ENCODE results near the gene PXYLP1. TPM values are rescaled to one million over a fixed set of nuclear protein-coding genes. Genes with fewer than 3 reads are reported as not detected.

Gene PXYLP1
- total and polyA plus RNA-seq, 2 of the 8 experiments (the other 6 are each of a cell fraction or from before 2014, with no cell fraction given): 19.4 to 20.6 TPM

- TF ChIP-seq GABPA (IDR thresholded peaks at IDR 0.05; ENCODE audit: borderline replicate concordance, insufficient read depth, low read length): no peak
Measured at GRCh38 chr3:141294301-141294700, 62.7 kb downstream of the PXYLP1 start (continued).
